Stomach (tissue), 4 donors: Measurements from ENCODE around the gene C16orf95.

Experiments
- CTCF ChIP-seq, 7 experiments: fragments of 450-650 bp in 4 of 7; fragments of 200-600 bp in 3 of 7; sonication (generic) in 3 of 7; IDR thresholded peaks; one replicate each; pipeline ENCODE4 v1.5.1; 2016 to 2019; ENCODE audit warnings: antibody characterized with exemption in 7 of 7, control low read depth in 2 of 7, mild to moderate bottlenecking in 1 of 7
- EP300 ChIP-seq: sonication (generic); formaldehyde crosslinking; IDR thresholded peaks from one replicate; pipeline ENCODE4 v1.6.1; 2017; ENCODE audit warnings: antibody characterized with exemption
- POLR2A ChIP-seq, 4 donors: fragments of 450-650 bp; IDR thresholded peaks; one replicate each; pipeline ENCODE4 v1.6.1; 2016; ENCODE audit warnings: antibody characterized with exemption in 4 of 4, control low read depth in 2 of 4, mild to moderate bottlenecking in 1 of 4, moderate library complexity in 1 of 4
- POLR2AphosphoS5 ChIP-seq, 3 donors: sonication (generic); formaldehyde crosslinking; IDR thresholded peaks; one replicate each; pipeline ENCODE4 v1.6.1; 2016; ENCODE audit warnings: antibody characterized with exemption in 3 of 3

GRCh38 chr16:87284183-87284582 is 33.0 kb downstream of the C16orf95 start:
- no peak for TF ChIP-seq POLR2A (IDR thresholded peaks at IDR 0.05)
- TF ChIP-seq CTCF (IDR thresholded peaks at IDR 0.05), result no peak
- TF ChIP-seq POLR2AphosphoS5 (IDR thresholded peaks at IDR 0.05), result no peak
- no peak for TF ChIP-seq EP300
